ENCODE measurements around the gene ARAP1.

GRCh38 chr11:72696866-72697700, 55.1 kb downstream of the ARAP1 start:
- TF ChIP-seq CTCF (conservative IDR thresholded peaks at IDR 0.05; ENCODE audit: low read depth, low read length) (no peak), EZH2 (IDR thresholded peaks at IDR 0.05; ENCODE audit: low read length, unreplicated experiment) (no peak), EZH2phosphoT487 (IDR thresholded peaks at IDR 0.05; ENCODE audit: borderline replicate concordance, low read length) (no peak)

Data from PC-3 (cell line).